ENCODE results near the gene CACNA1A. TPM values are rescaled to one million over a fixed set of nuclear protein-coding genes. Genes with fewer than 3 reads are reported as not detected.

Gene CACNA1A
- total RNA-seq = 1 to 10 TPM in 1 of 2 donors, under 1 TPM in 1; 0.27 to 2.3 TPM

DNA sequence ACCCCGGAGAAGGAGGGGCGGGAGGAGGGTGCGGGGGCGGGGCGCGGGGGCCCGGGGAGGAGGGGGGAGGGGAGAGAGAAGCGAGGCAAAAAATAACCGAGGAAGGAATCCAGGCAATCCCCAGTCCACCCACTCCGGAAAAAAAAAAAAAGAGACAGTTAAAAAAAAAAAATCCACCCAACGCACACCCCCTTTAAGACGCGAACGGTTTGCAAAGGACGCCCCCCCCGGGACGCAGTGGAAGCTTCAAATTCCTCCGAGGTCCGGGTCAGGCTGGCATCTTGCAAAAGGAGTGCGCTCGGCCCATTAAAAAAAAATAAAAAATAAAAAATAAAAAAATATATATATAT is at the start of gene CACNA1A:
CACNA1A (minus strand) TSS at position 9 of the 350 bp plus-strand sequence. CDS start 255 bp downstream, outside the sequence.
- no peaks in the 10 kb centered on the region for H3K9me3 ChIP-seq
- peaks cover 13% of the 10 kb centered on the region for H3K27me3 ChIP-seq (replicated peaks; ENCODE audit: insufficient read depth)
- TF ChIP-seq, protein P1, sequence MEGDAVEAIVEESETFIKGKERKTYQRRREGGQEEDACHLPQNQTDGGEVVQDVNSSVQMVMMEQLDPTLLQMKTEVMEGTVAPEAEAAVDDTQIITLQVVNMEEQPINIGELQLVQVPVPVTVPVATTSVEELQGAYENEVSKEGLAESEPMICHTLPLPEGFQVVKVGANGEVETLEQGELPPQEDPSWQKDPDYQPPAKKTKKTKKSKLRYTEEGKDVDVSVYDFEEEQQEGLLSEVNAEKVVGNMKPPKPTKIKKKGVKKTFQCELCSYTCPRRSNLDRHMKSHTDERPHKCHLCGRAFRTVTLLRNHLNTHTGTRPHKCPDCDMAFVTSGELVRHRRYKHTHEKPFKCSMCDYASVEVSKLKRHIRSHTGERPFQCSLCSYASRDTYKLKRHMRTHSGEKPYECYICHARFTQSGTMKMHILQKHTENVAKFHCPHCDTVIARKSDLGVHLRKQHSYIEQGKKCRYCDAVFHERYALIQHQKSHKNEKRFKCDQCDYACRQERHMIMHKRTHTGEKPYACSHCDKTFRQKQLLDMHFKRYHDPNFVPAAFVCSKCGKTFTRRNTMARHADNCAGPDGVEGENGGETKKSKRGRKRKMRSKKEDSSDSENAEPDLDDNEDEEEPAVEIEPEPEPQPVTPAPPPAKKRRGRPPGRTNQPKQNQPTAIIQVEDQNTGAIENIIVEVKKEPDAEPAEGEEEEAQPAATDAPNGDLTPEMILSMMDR (IDR thresholded peaks at IDR 0.05) = no peak
- no peaks in the 10 kb centered on the region for H3K36me3 ChIP-seq
- DNase-seq (ENCODE audit: low spot score) (no peak), ATAC-seq (ENCODE audit: insufficient number of reproducible peaks, low FRiP score, low read depth) (no peak)
- peak within 1 kb of the TSS; percentile 65 for H3K4me3 ChIP-seq
- H3K27ac ChIP-seq = no peak within 1 kb of the TSS
- H3K4me1 ChIP-seq (ENCODE audit: control insufficient read depth in 1 of 2, low read depth in 2 of 2) = peaks cover 0 to 5% of the 10 kb centered on the region in 2 donors

DNA sequence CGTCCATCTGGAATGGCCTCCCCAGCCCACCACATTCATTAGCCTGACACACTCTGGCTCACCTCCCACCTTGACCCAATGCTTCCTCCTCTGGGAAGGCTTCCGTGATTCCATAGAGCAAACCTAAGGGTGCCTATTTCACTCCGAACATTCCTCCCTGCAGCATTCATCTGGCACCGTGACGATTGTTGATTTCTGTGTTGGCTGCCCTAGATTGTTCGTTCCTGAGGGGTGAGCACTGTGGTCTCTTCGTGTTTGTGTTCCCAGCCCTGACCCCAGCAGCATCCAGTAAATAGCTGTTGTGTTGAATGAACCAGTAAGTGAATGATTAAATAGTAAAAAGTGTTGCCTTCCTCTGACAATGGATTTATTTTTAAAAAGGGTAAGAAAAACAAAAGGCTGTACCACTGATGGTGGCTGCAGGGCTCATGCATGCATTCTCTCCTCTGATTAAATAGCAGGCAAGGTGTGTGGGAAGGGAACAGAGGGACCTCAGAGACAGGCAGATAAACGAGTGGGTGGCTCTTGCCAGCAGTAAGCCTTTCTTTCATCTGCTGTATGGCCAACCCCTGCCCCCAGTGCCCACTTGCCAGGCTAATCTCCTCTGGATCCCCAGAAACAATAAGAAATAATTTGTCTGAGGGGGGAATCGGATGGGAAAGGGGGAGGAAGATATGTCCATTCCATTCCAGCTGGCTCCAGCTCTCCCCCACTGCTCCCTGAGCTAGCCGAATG is 48.4 kb upstream of the CACNA1A start:
- no peaks in the 10 kb centered on the region for H3K4me1 ChIP-seq (ENCODE audit: control insufficient read depth in 1 of 2, low read depth in 2 of 2)
- H3K9me3 ChIP-seq = no peaks in the 10 kb centered on the region
- no peak overlapping the region for H3K27ac ChIP-seq
- TF ChIP-seq, protein P1 (IDR thresholded peaks at IDR 0.05) = no peak
- no peak for DNase-seq (ENCODE audit: low spot score)
- H3K4me3 ChIP-seq = no peak overlapping the region
- no peaks in the 10 kb centered on the region for H3K36me3 ChIP-seq
- no peak for ATAC-seq (ENCODE audit: insufficient number of reproducible peaks, low FRiP score, low read depth)
- H3K27me3 ChIP-seq (replicated peaks; ENCODE audit: insufficient read depth) = no peaks in the 10 kb centered on the region

DNA sequence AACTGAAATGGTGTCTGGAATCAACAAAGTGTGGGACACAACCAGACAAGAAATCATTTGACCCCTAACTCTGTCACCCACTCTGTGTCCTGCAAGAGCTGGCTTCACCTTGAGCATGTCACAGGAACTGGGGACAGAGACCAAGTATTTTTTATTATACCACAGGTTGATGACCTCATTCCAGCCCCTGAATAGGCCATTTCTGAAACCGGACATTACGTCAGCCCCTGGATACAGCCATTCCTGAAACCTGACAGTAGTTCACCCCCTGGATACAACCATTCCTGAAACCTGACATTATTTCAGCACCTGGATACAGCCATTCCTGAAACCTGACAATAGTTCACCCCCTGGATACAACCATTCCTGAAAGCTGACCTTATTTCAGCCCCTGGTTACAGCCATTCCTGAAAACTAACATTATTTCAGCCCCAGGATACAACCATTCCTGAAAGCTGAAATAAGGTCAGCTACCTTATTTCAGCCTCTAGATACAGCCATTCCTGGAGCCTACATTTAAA is 47.7 kb upstream of the CACNA1A start:
- ATAC-seq (ENCODE audit: insufficient number of reproducible peaks, low FRiP score, low read depth) = no peak
- H3K4me1 ChIP-seq (ENCODE audit: control insufficient read depth in 1 of 2, low read depth in 2 of 2) = no peaks in the 10 kb centered on the region
- no peak overlapping the region for H3K27ac ChIP-seq
- no peaks in the 10 kb centered on the region for H3K9me3 ChIP-seq
- H3K36me3 ChIP-seq = no peaks in the 10 kb centered on the region
- DNase-seq (ENCODE audit: low spot score) = no peak
- TF ChIP-seq, protein P1 (IDR thresholded peaks at IDR 0.05) = no peak
- no peak overlapping the region for H3K4me3 ChIP-seq
- H3K27me3 ChIP-seq (replicated peaks; ENCODE audit: insufficient read depth) = no peaks in the 10 kb centered on the region

DNA sequence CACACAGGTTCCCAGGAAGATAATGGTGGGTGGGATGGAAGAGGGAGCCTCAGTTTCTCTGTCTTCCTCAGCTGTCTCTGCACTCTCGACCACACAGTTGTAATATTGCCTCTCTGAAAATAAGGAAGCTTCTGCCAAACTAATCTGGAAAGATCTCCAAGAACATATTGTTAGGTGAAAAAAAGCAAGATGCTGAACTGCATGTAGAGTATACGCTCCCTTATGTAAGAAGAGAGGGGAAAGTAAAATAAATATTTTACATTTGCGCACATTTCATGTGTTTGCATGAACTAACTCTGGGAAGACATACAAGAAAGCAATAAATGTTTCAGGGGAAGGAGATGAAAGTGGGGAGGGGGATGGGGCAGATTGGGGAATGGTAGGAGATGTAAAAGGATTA is 41.9 kb upstream of the CACNA1A start:
- TF ChIP-seq, protein P1 (IDR thresholded peaks at IDR 0.05) = no peak
- H3K27ac ChIP-seq = no peak overlapping the region
- H3K4me1 ChIP-seq (ENCODE audit: control insufficient read depth in 1 of 2, low read depth in 2 of 2) = no peaks in the 10 kb centered on the region
- H3K4me3 ChIP-seq = no peak overlapping the region
- peaks cover 3% of the 10 kb centered on the region for H3K9me3 ChIP-seq
- no peak for ATAC-seq (ENCODE audit: insufficient number of reproducible peaks, low FRiP score, low read depth)
- no peaks in the 10 kb centered on the region for H3K36me3 ChIP-seq
- DNase-seq (ENCODE audit: low spot score) = no peak
- H3K27me3 ChIP-seq (replicated peaks; ENCODE audit: insufficient read depth) = no peaks in the 10 kb centered on the region

DNA sequence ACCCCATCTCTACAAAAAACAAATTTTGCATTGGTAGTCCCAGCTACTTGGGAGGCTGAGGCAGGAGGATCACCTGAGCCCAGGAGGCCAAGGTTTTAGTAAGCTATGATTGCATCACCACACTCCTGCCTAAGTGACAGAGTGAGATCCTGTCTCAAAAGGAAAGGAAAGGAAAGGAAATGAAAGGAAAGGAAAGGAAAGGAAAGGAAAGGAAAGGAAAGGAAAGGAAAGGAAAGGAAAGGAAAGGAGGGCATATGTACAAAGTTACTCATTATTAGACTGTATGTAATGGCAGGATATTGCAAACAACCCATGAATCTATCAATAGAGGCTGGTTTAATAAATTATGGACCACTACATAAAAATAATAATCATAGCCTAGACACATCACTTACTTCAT is 40.8 kb upstream of the CACNA1A start:
- no peak for DNase-seq (ENCODE audit: low spot score)
- ATAC-seq (ENCODE audit: insufficient number of reproducible peaks, low FRiP score, low read depth) = no peak
- Histone ChIP-seq H3K36me3 (no peaks in the 10 kb centered on the region), H3K4me3 (no peak overlapping the region), H3K9me3 (peaks cover 3% of the 10 kb centered on the region), H3K4me1 (ENCODE audit: control insufficient read depth in 1 of 2, low read depth in 2 of 2) (no peaks in the 10 kb centered on the region), H3K27me3 (replicated peaks; ENCODE audit: insufficient read depth) (no peaks in the 10 kb centered on the region), H3K27ac (no peak overlapping the region)
- TF ChIP-seq, protein P1 (IDR thresholded peaks at IDR 0.05) = no peak

Data from thoracic aorta (tissue), 2 donors.